ENCODE data around the gene GLTPD2.
"Not testable (repeated sequence)": the region's sequence is repeated elsewhere in the genome, so short reads cannot be mapped to it uniquely, and the experiment has no call there.

GLTPD2 gene

GRCh38 chr17:4818276-4818675 is 29.5 kb downstream of the GLTPD2 start:
- no peak for TF ChIP-seq CTCF (IDR thresholded peaks at IDR 0.05; ENCODE audit: insufficient read depth, missing control alignments)
- DNase-seq (ENCODE audit: insufficient read length, low spot score): no peak
- no peak for FAIRE-seq

GRCh38 chr17:4822835-4823234 is 34.1 kb downstream of the GLTPD2 start:
- DNase-seq (ENCODE audit: insufficient read length, low spot score) (no peak), FAIRE-seq (no peak)
- TF ChIP-seq CTCF (IDR thresholded peaks at IDR 0.05; ENCODE audit: insufficient read depth, missing control alignments): no peak

- TF ChIP-seq CTCF (IDR thresholded peaks at IDR 0.05; ENCODE audit: insufficient read depth, missing control alignments): no peak
- FAIRE-seq (no peak), DNase-seq (ENCODE audit: insufficient read length, low spot score) (no peak)
Observed at GRCh38 chr17:4823373-4824089, 34.8 kb downstream of the GLTPD2 start.

GRCh38 chr17:4827399-4827798 is 38.6 kb downstream of the GLTPD2 start:
- TF ChIP-seq CTCF (IDR thresholded peaks at IDR 0.05; ENCODE audit: insufficient read depth, missing control alignments): no peak
- FAIRE-seq: no peak

GRCh38 chr17:4832829-4833177 is 44.0 kb downstream of the GLTPD2 start:
- not testable (repeated sequence) for FAIRE-seq

More at GRCh38 chr17:4827399-4827798, 38.6 kb downstream of the GLTPD2 start:
- DNase-seq (ENCODE audit: insufficient read length, low spot score): no peak

GRCh38 chr17:4833178-4833940 is 44.6 kb downstream of the GLTPD2 start, which contains the start of gene MINK1:
TSS of gene MINK1 (plus strand) at chr17:4833340. CDS start at chr17:4833584, 244 bp downstream.
- no peak for FAIRE-seq
- TF ChIP-seq CTCF (IDR thresholded peaks at IDR 0.05; ENCODE audit: insufficient read depth, missing control alignments): no peak
- peak; percentile 93 for DNase-seq (ENCODE audit: insufficient read length, low spot score)

More at GRCh38 chr17:4832829-4833177, 44.0 kb downstream of the GLTPD2 start:
- not testable (repeated sequence) for DNase-seq (ENCODE audit: insufficient read length, low spot score)

GRCh38 chr17:4833941-4834680 is 45.3 kb downstream of the GLTPD2 start:
- no peak for FAIRE-seq
- TF ChIP-seq CTCF (IDR thresholded peaks at IDR 0.05; ENCODE audit: insufficient read depth, missing control alignments): no peak
- no peak for DNase-seq (ENCODE audit: insufficient read length, low spot score)

All from D721Med (cell line).